BJ (cell line): ENCODE data around the gene SMOC2. TPM values are rescaled to one million over a fixed set of nuclear protein-coding genes. Genes with fewer than 3 reads are reported as not detected.

Experiments used
- CTCF ChIA-PET: fragments of 350-600 bp; formaldehyde crosslinking; extraction: SDS; loops from one replicate; lab custom pipeline; 2021; ENCODE audit warnings: antibody characterized with exemption, inconsistent platforms; lab: Yijun Ruan, JAX
- POLR2A ChIA-PET: fragments of 300-600 bp; sonication (Branson Sonifier 250); formaldehyde crosslinking; extraction: SDS; loops from one replicate; lab custom pipeline; 2021; ENCODE audit warnings: antibody characterized with exemption; lab: Charles Lee
- DNase-seq: peaks from one replicate; pipeline ENCODE4 v3.0.0-alpha.2; 2011; ENCODE audit warnings: low read depth
- H3K27me3 ChIP-seq: 2 replicates; pipeline ENCODE4 v1.6.0; 2011; ENCODE audit warnings: low read length; ENCODE audit not compliant: control insufficient read depth, insufficient read depth
- H3K36me3 ChIP-seq: 2 replicates; pipeline ENCODE4 v1.5.1; 2011; ENCODE audit warnings: low read length; ENCODE audit not compliant: control insufficient read depth, insufficient read depth
- H3K4me3 ChIP-seq: 2 replicates; pipeline ENCODE4 v1.5.1; 2011; ENCODE audit warnings: low read depth, mild to moderate bottlenecking, control low read depth, low read length
- CTCF ChIP-seq: IDR thresholded peaks from 2 replicates; pipeline ENCODE4 v1.5.1; 2011; ENCODE audit warnings: low read depth, mild to moderate bottlenecking, control low read depth, inconsistent platforms, low read length, moderate library complexity; ENCODE audit not compliant: insufficient read depth
- polyA plus RNA-seq: library from polyadenylated mRNA; depleted of rRNA; stranded (reverse); fragments of >200 nt; gene quantifications from 2 replicates; pipeline ENCODE4 v1.2.3, GENCODE V29; 2011

SMOC2 gene
- polyA plus RNA-seq, 1 experiment: not detected

- H3K4me3 ChIP-seq: no peak overlapping the region
- POLR2A ChIA-PET: no interaction called here
- H3K27me3 ChIP-seq: no peaks in the 10 kb centered on the region
- no peak for DNase-seq
- no peak for TF ChIP-seq CTCF
- CTCF ChIA-PET: no interaction called here
- H3K36me3 ChIP-seq: no peaks in the 10 kb centered on the region
Observed at GRCh38 chr6:168584671-168585070, 143.7 kb downstream of the SMOC2 start.

- no peak for TF ChIP-seq CTCF
- no peak for DNase-seq
- Histone ChIP-seq H3K36me3 (no peaks in the 10 kb centered on the region), H3K27me3 (no peaks in the 10 kb centered on the region), H3K4me3 (no peak overlapping the region)
- ChIA-PET POLR2A (no interaction called here), CTCF (no interaction called here)
Observed at GRCh38 chr6:168585441-168585840, 144.5 kb downstream of the SMOC2 start.

DNA sequence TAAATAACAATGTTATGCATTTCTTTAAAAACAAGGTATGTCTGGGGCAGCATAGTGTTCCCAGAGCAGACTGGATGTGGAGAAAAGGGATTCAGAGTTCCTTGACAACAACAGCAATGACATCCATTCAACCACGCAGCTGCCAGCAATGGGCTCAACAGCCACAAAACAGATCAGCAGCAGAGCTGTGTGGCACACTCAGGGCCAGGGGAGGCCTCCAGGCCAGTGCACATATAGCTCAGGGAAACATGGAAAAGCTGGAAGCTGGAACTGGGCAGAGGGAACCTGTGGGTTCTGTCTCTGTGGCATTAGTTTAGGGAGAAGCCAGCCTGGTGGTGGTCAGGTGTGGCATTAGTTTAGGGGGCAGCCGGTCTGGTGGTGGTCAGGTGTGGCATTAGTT lies 148.3 kb downstream of the SMOC2 start:
- ChIA-PET CTCF (no interaction called here), POLR2A (no interaction called here)
- Histone ChIP-seq H3K4me3 (no peak overlapping the region), H3K36me3 (no peaks in the 10 kb centered on the region), H3K27me3 (no peaks in the 10 kb centered on the region)
- TF ChIP-seq CTCF: no peak
- no peak for DNase-seq

DNA sequence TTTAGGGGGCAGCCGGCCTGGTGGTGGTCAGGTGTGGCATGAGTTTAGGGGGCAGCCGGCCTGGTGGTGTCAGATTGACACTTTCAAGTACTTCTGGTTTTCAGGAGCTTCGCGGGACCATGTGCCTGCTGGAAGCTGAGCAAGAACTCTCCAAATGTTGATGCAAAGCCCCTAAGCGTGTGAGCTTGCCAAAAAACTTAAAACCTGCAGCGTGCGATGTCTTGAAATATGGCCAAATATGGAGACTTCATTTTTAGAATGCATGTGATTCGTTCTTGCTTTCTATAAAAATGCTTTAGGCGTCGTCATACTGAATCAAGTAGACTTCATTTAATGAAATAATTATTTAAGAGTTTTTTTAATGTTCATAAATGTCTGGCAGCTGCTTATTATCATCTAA lies 149.4 kb downstream of the SMOC2 start:
- ChIA-PET CTCF (interaction anchor here (1.1 kb wide), 1 partner anchor 15 kb away, joined by 3 read pairs; no protein-coding TSS in a partner anchor), POLR2A (no interaction called here)
- H3K27me3 ChIP-seq: no peaks in the 10 kb centered on the region
- no peaks in the 10 kb centered on the region for H3K36me3 ChIP-seq
- no peak for TF ChIP-seq CTCF
- no peak overlapping the region for H3K4me3 ChIP-seq
- DNase-seq: no peak

GRCh38 chr6:168596344-168596743 lies 155.4 kb downstream of the SMOC2 start:
- DNase-seq: no peak
- Histone ChIP-seq H3K36me3 (no peaks in the 10 kb centered on the region), H3K4me3 (no peak overlapping the region), H3K27me3 (no peaks in the 10 kb centered on the region)
- ChIA-PET POLR2A (no interaction called here), CTCF (interaction anchor here (0.5 kb wide), 1 partner anchor 269 kb away, joined by 4 read pairs; no protein-coding TSS in a partner anchor)
- no peak for TF ChIP-seq CTCF
